Mesendoderm (in vitro differentiated cells): ENCODE data around the gene NTRK2.

ENCODE experiments used
- DNase-seq: peaks from one replicate; pipeline ENCODE4 v3.0.0; 2013
- H2AK5ac ChIP-seq: 2 replicates; pipeline ENCODE4 v1.6.1; 2013; ENCODE audit warnings: low read length, inconsistent platforms
- H2BK120ac ChIP-seq: 2 replicates; pipeline ENCODE4 v1.6.1; 2013; ENCODE audit warnings: low read depth, mild to moderate bottlenecking, low read length, moderate library complexity, mixed read lengths
- H2BK15ac ChIP-seq: replicated peaks from 2 replicates; pipeline ENCODE4 v1.6.1; 2013; ENCODE audit warnings: low read depth, mild to moderate bottlenecking, moderate library complexity
- H2BK5ac ChIP-seq: 2 replicates; pipeline ENCODE4 v1.6.1; 2013; ENCODE audit warnings: low read length, inconsistent platforms
- H3K18ac ChIP-seq: 2 replicates; pipeline ENCODE4 v1.6.1; 2013; ENCODE audit warnings: mild to moderate bottlenecking, low read length, mixed read lengths
- H3K23ac ChIP-seq: one replicate; pipeline ENCODE4 v1.6.1; 2013; ENCODE audit warnings: low read length
- H3K27ac ChIP-seq: 2 replicates; pipeline ENCODE4 v1.5.1; 2013; ENCODE audit warnings: low read depth, mild to moderate bottlenecking, inconsistent platforms, low read length, moderate library complexity
- H3K27me3 ChIP-seq: 2 replicates; pipeline ENCODE4 v1.6.1; 2013; ENCODE audit warnings: low read length, control low read depth, mild to moderate bottlenecking, inconsistent platforms; ENCODE audit not compliant: insufficient read depth, poor library complexity
- H3K36me3 ChIP-seq: 2 replicates; pipeline ENCODE4 v1.6.1; 2013; ENCODE audit warnings: low read length, inconsistent platforms; ENCODE audit not compliant: control insufficient read depth, insufficient read depth
- H3K4ac ChIP-seq: one replicate; pipeline ENCODE4 v1.6.1; 2013; ENCODE audit warnings: low read depth, mild to moderate bottlenecking, low read length, moderate library complexity
- H3K4me1 ChIP-seq: 2 replicates; pipeline ENCODE4 v1.6.1; 2013; ENCODE audit warnings: low read depth, low read length, inconsistent platforms; ENCODE audit not compliant: control insufficient read depth
- H3K4me2 ChIP-seq: 2 replicates; pipeline ENCODE4 v1.6.1; 2013; ENCODE audit warnings: low read length
- H3K4me3 ChIP-seq: 2 replicates; pipeline ENCODE4 v1.5.1; 2013; ENCODE audit warnings: mild to moderate bottlenecking, low read length
- H3K56ac ChIP-seq: one replicate; pipeline ENCODE4 v1.6.1; 2013; ENCODE audit warnings: low read length
- H3K79me1 ChIP-seq: 2 replicates; pipeline ENCODE4 v1.6.1; 2013; ENCODE audit warnings: low read length, inconsistent platforms
- H3K79me2 ChIP-seq: 2 replicates; pipeline ENCODE4 v1.6.1; 2013; ENCODE audit warnings: mild to moderate bottlenecking, low read length; ENCODE audit not compliant: control insufficient read depth, insufficient read depth
- H3K9ac ChIP-seq: 2 replicates; pipeline ENCODE4 v1.6.1; 2013; ENCODE audit warnings: low read length, inconsistent platforms
- H4K5ac ChIP-seq: one replicate; pipeline ENCODE4 v1.6.1; 2013; ENCODE audit warnings: low read length
- H4K8ac ChIP-seq: one replicate; pipeline ENCODE4 v1.6.1; 2013; ENCODE audit warnings: low read depth, mild to moderate bottlenecking, control low read depth, low read length, moderate library complexity
- WGBS: extraction: QIAGEN DNeasy Blood & Tissue Kit; methylation state at CpG from one replicate; pipeline ENCODE4 v1.1.7; 2013; ENCODE audit warnings: low lambda C conversion rate, missing lambda C conversion rate; ENCODE audit not compliant: insufficient coverage; ENCODE audit errors: extremely low coverage; 5-methylcytosine and 5-hydroxymethylcytosine counted together

NTRK2 gene

DNA sequence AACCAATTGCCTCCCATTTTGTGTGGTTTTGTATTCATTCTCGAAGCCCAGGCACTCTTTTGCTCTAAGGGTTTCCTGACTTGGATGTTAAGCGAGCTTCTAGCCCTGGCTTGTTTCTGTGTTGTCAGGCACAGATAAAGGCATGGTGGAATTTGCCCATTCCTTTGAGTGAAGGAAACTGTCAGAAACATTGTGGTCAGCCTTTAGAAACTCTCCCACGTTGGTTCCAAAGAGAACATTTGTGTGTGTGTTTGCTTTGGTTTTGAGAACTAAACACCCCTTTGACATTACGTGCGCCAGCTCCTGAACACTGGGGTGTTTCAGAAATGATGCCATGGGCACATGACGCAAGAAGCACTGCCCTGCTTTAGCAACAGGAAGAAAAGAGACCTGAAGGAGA is 320.9 kb downstream of the NTRK2 start:
- no peak overlapping the region for H2BK120ac ChIP-seq
- no peak overlapping the region for H3K4me3 ChIP-seq
- H3K4me2 ChIP-seq, result no peak overlapping the region
- no peaks in the 10 kb centered on the region for H3K79me2 ChIP-seq
- DNase-seq, result no peak
- peaks cover 3% of the 10 kb centered on the region for H3K4me1 ChIP-seq
- H3K18ac ChIP-seq, result no peak overlapping the region
- no peak overlapping the region for H3K4ac ChIP-seq
- no peak overlapping the region for H2BK15ac ChIP-seq
- no peaks in the 10 kb centered on the region for H3K27me3 ChIP-seq
- no peak overlapping the region for H3K9ac ChIP-seq
- no peak overlapping the region for H3K23ac ChIP-seq
- WGBS, result no CpG with 5 or more reads among the region's 6 CpGs
- no peak overlapping the region for H2AK5ac ChIP-seq
- no peak overlapping the region for H4K8ac ChIP-seq
- no peak overlapping the region for H4K5ac ChIP-seq
- no peak overlapping the region for H3K27ac ChIP-seq
- H3K79me1 ChIP-seq, result no peaks in the 10 kb centered on the region
- no peak overlapping the region for H3K56ac ChIP-seq
- no peak overlapping the region for H2BK5ac ChIP-seq
- no peaks in the 10 kb centered on the region for H3K36me3 ChIP-seq

DNA sequence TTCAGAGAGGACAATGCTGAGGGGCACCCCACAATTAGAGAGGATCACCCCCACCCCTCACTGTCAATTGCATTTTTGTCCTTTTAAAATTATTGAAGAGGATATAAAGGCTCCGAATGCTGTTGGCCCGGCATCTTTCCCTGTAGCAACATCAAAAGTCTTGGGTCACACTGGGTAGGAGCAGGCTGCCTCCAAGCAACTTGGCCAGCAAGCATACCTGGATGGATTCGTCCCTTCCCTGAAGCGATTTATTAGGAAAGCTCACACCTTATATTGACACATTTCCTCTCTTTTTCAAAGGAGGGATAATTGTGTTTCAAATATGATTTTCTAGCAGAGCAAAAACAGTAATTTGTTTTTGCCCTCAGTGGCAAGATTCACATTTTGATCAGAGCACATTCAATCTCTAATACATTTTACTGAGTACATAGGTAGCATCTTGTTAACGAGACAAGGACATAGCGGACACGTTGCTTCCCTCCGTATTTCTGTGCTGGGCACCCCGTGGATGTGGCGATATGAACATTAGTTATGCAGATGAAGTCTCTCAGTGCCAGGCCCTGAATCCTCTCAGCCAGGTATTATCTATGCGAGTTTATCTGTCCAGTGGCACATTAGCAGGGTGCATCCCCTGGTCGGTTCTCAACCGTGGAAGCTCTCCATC is 321.5 kb downstream of the NTRK2 start:
- Histone ChIP-seq H3K27ac (no peak overlapping the region), H3K79me1 (no peaks in the 10 kb centered on the region), H3K18ac (no peak overlapping the region), H3K4me2 (no peak overlapping the region), H2BK120ac (no peak overlapping the region), H3K79me2 (no peaks in the 10 kb centered on the region), H3K4ac (no peak overlapping the region), H2BK15ac (no peak overlapping the region), H3K4me3 (no peak overlapping the region), H3K56ac (no peak overlapping the region), H4K8ac (no peak overlapping the region), H3K27me3 (no peaks in the 10 kb centered on the region), H3K4me1 (peaks cover 3% of the 10 kb centered on the region), H3K36me3 (no peaks in the 10 kb centered on the region), H3K23ac (no peak overlapping the region), H4K5ac (no peak overlapping the region), H2BK5ac (no peak overlapping the region), H3K9ac (no peak overlapping the region), H2AK5ac (no peak overlapping the region)
- DNase-seq, result no peak
- WGBS, result no CpG with 5 or more reads among the region's 13 CpGs

DNA sequence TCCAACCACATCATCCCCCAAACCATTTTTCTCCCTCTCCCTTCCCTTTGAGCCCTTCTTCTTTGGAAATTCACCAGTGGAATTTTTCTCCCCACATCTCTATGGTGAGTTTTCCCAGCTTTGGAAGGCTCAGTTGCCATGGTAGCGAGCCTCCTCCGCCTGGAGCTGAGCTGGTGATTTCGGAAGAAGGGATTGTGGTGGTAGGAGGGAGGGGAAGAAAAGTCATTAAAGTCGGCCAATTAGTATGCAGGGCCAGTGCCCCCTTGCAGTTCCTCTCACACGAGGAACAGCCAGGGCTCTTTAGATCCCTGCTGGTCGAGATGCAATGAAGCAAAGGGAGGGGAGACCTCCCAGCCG is 322.0 kb downstream of the NTRK2 start:
- Histone ChIP-seq H4K8ac (no peak overlapping the region), H3K79me1 (no peaks in the 10 kb centered on the region), H2BK5ac (no peak overlapping the region), H3K56ac (no peak overlapping the region), H3K79me2 (no peaks in the 10 kb centered on the region), H3K23ac (no peak overlapping the region), H3K4me3 (no peak overlapping the region), H3K4ac (no peak overlapping the region), H3K18ac (no peak overlapping the region), H3K4me2 (no peak overlapping the region), H3K4me1 (peaks cover 3% of the 10 kb centered on the region), H3K27me3 (no peaks in the 10 kb centered on the region), H2AK5ac (no peak overlapping the region), H2BK120ac (no peak overlapping the region), H3K36me3 (no peaks in the 10 kb centered on the region), H4K5ac (no peak overlapping the region), H3K9ac (no peak overlapping the region), H2BK15ac (no peak overlapping the region), H3K27ac (no peak overlapping the region)
- DNase-seq, result no peak
- no CpG with 5 or more reads among the region's 7 CpGs for WGBS

DNA sequence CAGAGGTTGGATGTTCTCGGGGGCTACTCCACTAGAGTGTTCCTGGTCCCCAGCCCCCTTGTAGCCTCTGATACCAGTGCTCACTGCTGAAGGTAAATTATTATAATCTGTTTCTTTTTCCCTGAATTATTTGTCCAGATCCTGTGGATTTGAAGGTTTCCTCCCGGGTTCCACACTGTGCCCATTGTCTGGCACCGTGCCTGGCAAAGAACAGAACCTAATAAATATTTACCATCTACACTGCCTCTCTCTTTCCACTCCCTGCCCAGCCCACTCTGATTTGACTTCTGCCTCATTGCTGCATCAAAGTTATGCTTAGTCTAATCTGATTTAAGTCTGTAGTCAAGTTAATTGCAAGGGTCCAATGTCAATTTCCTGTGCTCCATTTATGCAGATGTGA is 322.9 kb downstream of the NTRK2 start:
- H2BK5ac ChIP-seq, result no peak overlapping the region
- H3K4me2 ChIP-seq, result no peak overlapping the region
- H3K4me1 ChIP-seq, result peaks cover 3% of the 10 kb centered on the region
- peak overlapping the region; percentile 81 for H3K4ac ChIP-seq
- H3K4me3 ChIP-seq, result no peak overlapping the region
- no peak overlapping the region for H4K8ac ChIP-seq
- H4K5ac ChIP-seq, result no peak overlapping the region
- H3K36me3 ChIP-seq, result no peaks in the 10 kb centered on the region
- no CpG with 5 or more reads among the region's 3 CpGs for WGBS
- no peak overlapping the region for H3K18ac ChIP-seq
- no peak overlapping the region for H3K23ac ChIP-seq
- no peaks in the 10 kb centered on the region for H3K79me2 ChIP-seq
- H3K9ac ChIP-seq, result no peak overlapping the region
- no peak overlapping the region for H2BK15ac ChIP-seq
- no peak overlapping the region for H3K27ac ChIP-seq
- no peak overlapping the region for H3K56ac ChIP-seq
- DNase-seq, result no peak
- no peaks in the 10 kb centered on the region for H3K27me3 ChIP-seq
- H3K79me1 ChIP-seq, result no peaks in the 10 kb centered on the region
- no peak overlapping the region for H2BK120ac ChIP-seq
- no peak overlapping the region for H2AK5ac ChIP-seq

DNA sequence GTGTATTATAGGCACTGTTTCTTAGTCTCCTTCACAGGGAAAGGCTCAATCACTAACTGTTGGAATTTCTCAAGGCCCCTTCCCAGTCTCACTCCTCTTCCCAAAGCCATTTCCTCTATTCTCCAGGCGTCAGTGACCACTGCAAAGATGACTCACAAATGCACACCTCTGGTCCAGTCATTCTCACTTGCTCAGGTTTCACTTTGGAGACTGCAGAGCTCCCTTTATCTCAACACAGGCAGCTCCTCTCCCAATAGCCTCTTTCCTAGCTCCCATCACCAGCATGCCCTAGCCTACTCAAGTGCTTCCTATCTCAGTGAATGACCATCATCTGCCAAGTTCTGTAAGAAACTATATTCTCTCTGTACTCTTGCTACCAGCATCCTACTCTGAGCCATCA is 323.6 kb downstream of the NTRK2 start:
- Histone ChIP-seq H3K18ac (no peak overlapping the region), H3K4me2 (no peak overlapping the region), H4K5ac (no peak overlapping the region), H2AK5ac (no peak overlapping the region), H3K79me1 (no peaks in the 10 kb centered on the region), H4K8ac (no peak overlapping the region), H3K4me3 (no peak overlapping the region), H3K4ac (no peak overlapping the region), H2BK120ac (peak overlapping the region; percentile 6), H3K36me3 (no peaks in the 10 kb centered on the region), H3K4me1 (no peaks in the 10 kb centered on the region), H3K27me3 (no peaks in the 10 kb centered on the region), H3K9ac (no peak overlapping the region), H2BK15ac (no peak overlapping the region), H3K23ac (no peak overlapping the region), H3K27ac (peak overlapping the region; percentile 10), H3K79me2 (no peaks in the 10 kb centered on the region), H3K56ac (no peak overlapping the region), H2BK5ac (no peak overlapping the region)
- DNase-seq, result peak; percentile 92
- no CpG with 5 or more reads among the region's 1 CpG for WGBS

DNA sequence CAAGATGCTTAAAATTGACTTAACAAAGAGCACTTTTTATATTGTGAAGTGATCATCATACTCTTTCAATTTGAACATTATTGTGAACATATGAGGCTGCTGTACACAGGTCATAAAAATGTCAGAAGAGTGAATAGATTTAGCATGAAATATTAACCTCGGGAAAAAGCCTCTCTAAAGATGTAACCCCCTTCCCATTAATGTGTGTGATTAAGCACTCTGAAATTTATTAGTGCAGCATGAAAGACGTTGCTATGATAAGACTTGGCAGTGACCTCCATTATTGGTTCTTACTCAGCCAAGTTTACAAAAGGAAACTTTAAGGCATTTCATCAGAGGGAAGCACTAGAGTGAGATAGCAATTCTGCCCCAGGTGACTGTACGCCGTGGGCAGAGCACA is 326.5 kb downstream of the NTRK2 start:
- H3K23ac ChIP-seq, result no peak overlapping the region
- no peak overlapping the region for H4K8ac ChIP-seq
- no peak overlapping the region for H2BK120ac ChIP-seq
- no peak overlapping the region for H2BK5ac ChIP-seq
- H3K18ac ChIP-seq, result no peak overlapping the region
- no CpG with 5 or more reads among the region's 4 CpGs for WGBS
- no peak overlapping the region for H4K5ac ChIP-seq
- H3K4me2 ChIP-seq, result no peak overlapping the region
- no peaks in the 10 kb centered on the region for H3K79me2 ChIP-seq
- H3K27me3 ChIP-seq, result no peaks in the 10 kb centered on the region
- no peak overlapping the region for H3K27ac ChIP-seq
- no peak overlapping the region for H2AK5ac ChIP-seq
- no peak for DNase-seq
- no peak overlapping the region for H2BK15ac ChIP-seq
- no peaks in the 10 kb centered on the region for H3K4me1 ChIP-seq
- no peak overlapping the region for H3K9ac ChIP-seq
- H3K56ac ChIP-seq, result no peak overlapping the region
- no peaks in the 10 kb centered on the region for H3K79me1 ChIP-seq
- no peaks in the 10 kb centered on the region for H3K36me3 ChIP-seq
- H3K4ac ChIP-seq, result no peak overlapping the region
- no peak overlapping the region for H3K4me3 ChIP-seq
